SK-N-SH (cell line): ENCODE data around the gene CA10. TPM values are rescaled to one million over a fixed set of nuclear protein-coding genes. Genes with fewer than 3 reads are reported as not detected.

Source experiments
- CTCF ChIA-PET: fragments of 300-600, 350-600 bp; formaldehyde crosslinking; extraction: SDS; loops from one replicate; lab custom pipeline; 2021; lab: Yijun Ruan, JAX
- POLR2A ChIA-PET: fragments of 350-600 bp; sonication (Branson Sonifier 250); formaldehyde crosslinking; extraction: SDS; loops from one replicate; lab custom pipeline; 2020; ENCODE audit warnings: antibody characterized with exemption, inconsistent platforms; lab: Yijun Ruan, JAX
- DNase-seq: peaks from one replicate; pipeline ENCODE4 v3.0.0; 2012
- H2AFZ ChIP-seq: fragments of 200-600 bp; sonication (generic); 2 replicates; pipeline ENCODE4 v1.8.1; 2016; ENCODE audit warnings: antibody characterized with exemption, mild to moderate bottlenecking, low read depth
- H3F3A ChIP-seq: fragments of 200-600 bp; sonication (generic); replicated peaks from 2 replicates; pipeline ENCODE3; 2016; ENCODE audit warnings: antibody characterized with exemption, mild to moderate bottlenecking; ENCODE audit not compliant: insufficient read depth
- H3K27ac ChIP-seq, 2 experiments: fragments of 200-500 bp in 1 of 2; fragments of 200-600 bp in 1 of 2; sonication (Bioruptor generic) in 1 of 2; sonication (generic), shearing (Covaris generic) in 1 of 2; 2 replicates each; pipeline versions ENCODE4 v1.5.1 to v1.6.1; 2014 to 2016; ENCODE audit warnings: low read depth in 2 of 2, inconsistent platforms in 1 of 2, low read length in 1 of 2, mild to moderate bottlenecking in 1 of 2, mixed read lengths in 1 of 2
- H3K27me3 ChIP-seq: fragments of 200-600 bp; sonication (generic), shearing (Covaris generic); 2 replicates; pipeline ENCODE4 v1.6.1; 2016; ENCODE audit warnings: mixed run types; ENCODE audit not compliant: insufficient read depth
- H3K36me3 ChIP-seq, 2 experiments: fragments of 200-500 bp in 1 of 2; fragments of 200-600 bp in 1 of 2; sonication (Bioruptor generic) in 1 of 2; sonication (generic) in 1 of 2; replicated peaks in 1 of 2; 2 replicates each; pipeline versions ENCODE3 to v1.5.1; 2014 to 2016; ENCODE audit warnings: low read length in 1 of 2, mild to moderate bottlenecking in 1 of 2; ENCODE audit not compliant: insufficient read depth in 2 of 2, control insufficient read depth in 1 of 2
- H3K4me1 ChIP-seq, 2 experiments: fragments of 200-500 bp in 1 of 2; fragments of 200-600 bp in 1 of 2; sonication (Bioruptor generic) in 1 of 2; sonication (generic), shearing (Covaris generic) in 1 of 2; 2 replicates each; pipeline versions ENCODE4 v1.5.1 to v1.6.1; 2014 to 2016; ENCODE audit warnings: low read depth in 1 of 2, low read length in 1 of 2, mixed run types in 1 of 2; ENCODE audit not compliant: insufficient read depth in 2 of 2, control insufficient read depth in 1 of 2
- H3K4me2 ChIP-seq: fragments of 200-600 bp; sonication (generic), shearing (Covaris generic); 2 replicates; pipeline ENCODE4 v1.6.1; 2017; ENCODE audit warnings: mixed run types
- H3K4me3 ChIP-seq, 2 experiments: fragments of 200-500 bp in 1 of 2; fragments of 200-600 bp in 1 of 2; sonication (Bioruptor generic) in 1 of 2; sonication (generic), shearing (Covaris generic) in 1 of 2; 2 replicates each; pipeline versions ENCODE4 v1.5.1 to v1.8.1; 2014 to 2016; ENCODE audit warnings: low read depth in 2 of 2, inconsistent platforms in 1 of 2, low read length in 1 of 2, mild to moderate bottlenecking in 1 of 2, mixed read lengths in 1 of 2, moderate library complexity in 1 of 2
- H3K79me2 ChIP-seq: fragments of 200-600 bp; sonication (generic); 2 replicates; pipeline ENCODE4 v1.8.1; 2017; ENCODE audit warnings: mild to moderate bottlenecking; ENCODE audit not compliant: insufficient read depth
- H3K9ac ChIP-seq: fragments of 200-600 bp; sonication (generic); 2 replicates; pipeline ENCODE4 v1.6.1; 2017; ENCODE audit warnings: mixed run types
- H3K9me2 ChIP-seq: fragments of 200-600 bp; sonication (generic); 2 replicates; pipeline ENCODE4 v1.6.1; 2017; ENCODE audit warnings: mixed run types
- H3K9me3 ChIP-seq: fragments of 200-600 bp; sonication (generic); 2 replicates; pipeline ENCODE4 v1.6.1; 2017; ENCODE audit warnings: mixed run types, mild to moderate bottlenecking, moderate library complexity
- H4K20me1 ChIP-seq: fragments of 200-600 bp; sonication (generic); 2 replicates; pipeline ENCODE4 v1.6.1; 2017; ENCODE audit warnings: mild to moderate bottlenecking, mixed run types; ENCODE audit not compliant: insufficient read depth
- FOSL2 ChIP-seq: IDR thresholded peaks from 2 replicates; pipeline ENCODE4 v1.4.0; 2012; ENCODE audit warnings: low read depth, mild to moderate bottlenecking, moderate library complexity, borderline replicate concordance
- GATA2 ChIP-seq: sonication (generic); formaldehyde crosslinking; IDR thresholded peaks from 2 replicates; pipeline ENCODE4 v1.5.0; 2020; ENCODE audit warnings: mild to moderate bottlenecking, missing genetic modification reagents
- IRF3 ChIP-seq: fragments of 150-350 bp; IDR thresholded peaks from 2 replicates; pipeline ENCODE4 v1.6.1; 2016; ENCODE audit warnings: mild to moderate bottlenecking, low read depth, low read length
- MXI1 ChIP-seq: IDR thresholded peaks from 2 replicates; pipeline ENCODE4 v1.6.1; 2012; ENCODE audit warnings: mild to moderate bottlenecking, low read depth, low read length, improper control_type of control experiment
- NFIC ChIP-seq: IDR thresholded peaks from 2 replicates; pipeline ENCODE4 v1.4.0; 2012; ENCODE audit warnings: borderline replicate concordance
- NRF1 ChIP-seq: IDR thresholded peaks from 2 replicates; pipeline ENCODE4 v1.6.1; 2012; ENCODE audit warnings: low read depth, mild to moderate bottlenecking, low read length
- POLR2AphosphoS5 ChIP-seq: IDR thresholded peaks from 2 replicates; pipeline ENCODE4 v1.6.1; 2012; ENCODE audit warnings: low read depth, low read length
- RCOR1 ChIP-seq: fragments of 150-350 bp; IDR thresholded peaks from 2 replicates; pipeline ENCODE4 v1.6.1; 2017; ENCODE audit warnings: antibody characterized with exemption, low read length
- REST ChIP-seq: IDR thresholded peaks from 2 replicates; pipeline ENCODE4 v1.6.1; 2012; ENCODE audit warnings: mild to moderate bottlenecking, low read depth, low read length, moderate library complexity
- SMC3 ChIP-seq: IDR thresholded peaks from 2 replicates; pipeline ENCODE4 v1.6.1; 2012; ENCODE audit warnings: low read depth, low read length, improper control_type of control experiment
- TCF12 ChIP-seq: IDR thresholded peaks from 2 replicates; pipeline ENCODE4 v1.4.0; 2012
- USF1 ChIP-seq: IDR thresholded peaks from 2 replicates; pipeline ENCODE4 v1.4.0; 2012; ENCODE audit warnings: low read depth, borderline replicate concordance
- USF2 ChIP-seq: fragments of 150-350 bp; IDR thresholded peaks from 2 replicates; pipeline ENCODE4 v1.6.1; 2017; ENCODE audit warnings: antibody characterized with exemption, low read length, low read depth, borderline replicate concordance
- WGBS: methylation state at CpG from one replicate; pipeline ENCODE4 v1.1.6; 2017; ENCODE audit warnings: low lambda C conversion rate; 5-methylcytosine and 5-hydroxymethylcytosine counted together
- polyA plus RNA-seq, 3 experiments: library from polyadenylated mRNA; depleted of rRNA; stranded (reverse); fragments of >200 nt; gene quantifications; 2 replicates each; pipeline ENCODE4 v1.2.3, GENCODE V29; 2012

CA10 gene
- polyA plus RNA-seq, 1 of the 3 experiments (the other 2 are of a cell fraction) = not detected

GRCh38 chr17:52148288-52148968 is 10.1 kb downstream of the CA10 start:
- no peaks in the 10 kb centered on the region for H3K27me3 ChIP-seq
- ChIA-PET CTCF (interaction anchor here (0.8 to 1.5 kb wide), 2 partner anchors 42 to 287 kb away, joined by 3 to 4 read pairs; no protein-coding TSS in a partner anchor), POLR2A (no interaction called here)
- no peak overlapping the region for H3K4me3 ChIP-seq
- no peak overlapping the region for H3K4me2 ChIP-seq
- no peaks in the 10 kb centered on the region for H3K9me2 ChIP-seq
- no peaks in the 10 kb centered on the region for H3K36me3 ChIP-seq
- H3F3A ChIP-seq = no peaks in the 10 kb centered on the region
- no peak overlapping the region for H3K9ac ChIP-seq
- WGBS = 12% methylated on average over 2 of the region's 2 CpGs
- no peak overlapping the region for H3K27ac ChIP-seq
- no peaks in the 10 kb centered on the region for H3K79me2 ChIP-seq
- H4K20me1 ChIP-seq = no peaks in the 10 kb centered on the region
- TF ChIP-seq MXI1 (no peak), GATA2 (CRISPR knock-in tag) (no peak), IRF3 (no peak), POLR2AphosphoS5 (no peak), TCF12 (no peak), SMC3 (no peak), USF2 (no peak), NFIC (no peak)
- H3K9me3 ChIP-seq = no peaks in the 10 kb centered on the region
- H3K4me1 ChIP-seq = no peaks in the 10 kb centered on the region; a peak in 2 of 4 replicates
- no peak overlapping the region for H2AFZ ChIP-seq
- no peak for DNase-seq

- H3K9me2 ChIP-seq = no peaks in the 10 kb centered on the region
- H3K9me3 ChIP-seq = no peaks in the 10 kb centered on the region
- H3K4me2 ChIP-seq = no peak overlapping the region
- H2AFZ ChIP-seq = no peak overlapping the region
- no peaks in the 10 kb centered on the region for H3K36me3 ChIP-seq
- no peaks in the 10 kb centered on the region; a peak in 2 of 4 replicates for H3K4me1 ChIP-seq
- H3K9ac ChIP-seq = no peak overlapping the region
- no peaks in the 10 kb centered on the region for H4K20me1 ChIP-seq
- no peaks in the 10 kb centered on the region for H3K79me2 ChIP-seq
- no peak for DNase-seq
- H3K27me3 ChIP-seq = no peaks in the 10 kb centered on the region
- no peak for TF ChIP-seq RCOR1
- TF ChIP-seq USF2 = no peak
- TF ChIP-seq FOSL2 = no peak
- no peak for TF ChIP-seq REST
- TF ChIP-seq USF1 = no peak
- TF ChIP-seq NRF1 = no peak
- ChIA-PET CTCF (interaction anchor here (1.2 to 1.5 kb wide), 2 partner anchors 287 to 384 kb away, joined by 3 to 4 read pairs; no protein-coding TSS in a partner anchor), POLR2A (no interaction called here)
- H3K27ac ChIP-seq = no peak overlapping the region
- H3K4me3 ChIP-seq = no peak overlapping the region
- no peaks in the 10 kb centered on the region for H3F3A ChIP-seq
Observed at GRCh38 chr17:52147872-52148271, 10.6 kb downstream of the CA10 start.
